B cell (primary cell): ENCODE measurements around the gene APLP2. TPM values are rescaled to one million over a fixed set of nuclear protein-coding genes. Genes with fewer than 3 reads are reported as not detected.

Experiments used
- ATAC-seq: fragments of 200-7000 bp; cut with Tn5 transposase; one replicate; pipeline ENCODE4 v1.10.0; 2021; ENCODE audit warnings: low read depth, mild to moderate bottlenecking, moderate number of reproducible peaks, moderate library complexity
- CTCF ChIA-PET: fragments of 350-600 bp; sonication (Branson Sonifier 250); formaldehyde crosslinking; loops from one replicate; lab custom pipeline; 2021; ENCODE audit warnings: antibody characterized with exemption, inconsistent platforms; lab: Charles Lee
- POLR2A ChIA-PET: fragments of 350-600 bp; sonication (Branson Sonifier 250); formaldehyde crosslinking; loops from one replicate; lab custom pipeline; 2021; ENCODE audit warnings: antibody characterized with exemption; lab: Charles Lee
- DNase-seq: peaks from one replicate; pipeline ENCODE4 v3.0.0; 2013
- H2AFZ ChIP-seq: 2 replicates; pipeline ENCODE4 v1.6.1; 2012; ENCODE audit warnings: mild to moderate bottlenecking, low read depth, low read length; ENCODE audit not compliant: insufficient read depth, poor library complexity, severe bottlenecking
- H3K27ac ChIP-seq, 2 donors: 1 replicate in 1 of 2; 2 replicates in 1 of 2; pipeline ENCODE4 v1.5.1; 2012 to 2013; ENCODE audit warnings: low read length in 2 of 2, mild to moderate bottlenecking in 2 of 2, moderate library complexity in 1 of 2
- H3K27me3 ChIP-seq, 4 experiments: fragments of 200-600 bp in 1 of 4; sonication (generic) in 1 of 4; replicated peaks in 1 of 4; 1 replicate in 2 of 4; 2 replicates in 2 of 4; pipeline versions ENCODE4 v1.6.1 to v1.7.0; 2013 to 2016; ENCODE audit warnings: low read length in 3 of 4, mild to moderate bottlenecking in 2 of 4, mixed read lengths in 1 of 4, moderate library complexity in 1 of 4; ENCODE audit not compliant: insufficient read depth in 4 of 4, control insufficient read depth in 3 of 4; ENCODE audit errors: control extremely low read depth in 1 of 4
- H3K36me3 ChIP-seq, 2 experiments: replicated peaks in 1 of 2; 1 replicate in 1 of 2; 2 replicates in 1 of 2; pipeline versions ENCODE4 v1.6.1 to v1.7.1; 2013; ENCODE audit warnings: low read length in 1 of 2; ENCODE audit not compliant: insufficient read depth in 2 of 2, control insufficient read depth in 1 of 2; ENCODE audit errors: control extremely low read depth in 1 of 2, extremely low read depth in 1 of 2
- H3K4me1 ChIP-seq, 2 donors: fragments of 200-600 bp in 1 of 2; sonication (generic) in 1 of 2; 1 replicate in 1 of 2; 2 replicates in 1 of 2; pipeline versions ENCODE4 v1.5.1 to v1.6.1; 2013 to 2017; ENCODE audit warnings: low read length in 2 of 2; ENCODE audit not compliant: control insufficient read depth in 2 of 2, insufficient read depth in 2 of 2
- H3K4me2 ChIP-seq: replicated peaks from 2 replicates; pipeline ENCODE3; 2012; ENCODE audit warnings: mild to moderate bottlenecking, low read depth, low read length; ENCODE audit not compliant: poor library complexity, severe bottlenecking
- H3K4me3 ChIP-seq, 5 experiments: fragments of 200-600 bp in 1 of 5; sonication (generic) in 1 of 5; 1 replicate in 3 of 5; 2 replicates in 2 of 5; pipeline versions ENCODE4 v1.5.1 to v1.7.0; 2011 to 2016; ENCODE audit warnings: low read length in 4 of 5, mild to moderate bottlenecking in 4 of 5, low read depth in 2 of 5, control low read depth in 1 of 5, moderate library complexity in 1 of 5; ENCODE audit not compliant: insufficient read depth in 1 of 5; ENCODE audit errors: control extremely low read depth in 1 of 5, extremely low read depth in 1 of 5
- H3K79me2 ChIP-seq: fragments of 200-600 bp; sonication (generic); one replicate; pipeline ENCODE4 v1.6.0; 2016; ENCODE audit warnings: low read length; ENCODE audit not compliant: control insufficient read depth, insufficient read depth
- H3K9ac ChIP-seq: fragments of 200-600 bp; sonication (generic); 2 replicates; pipeline ENCODE4 v1.6.1; 2017; ENCODE audit warnings: mild to moderate bottlenecking, low read length, moderate library complexity
- H3K9me3 ChIP-seq, 3 donors: one replicate each; pipeline versions ENCODE4 v1.6.1 to v1.7.1; 2013; ENCODE audit warnings: low read length in 2 of 3; ENCODE audit not compliant: control insufficient read depth in 2 of 3, insufficient read depth in 1 of 3; ENCODE audit errors: control extremely low read depth in 1 of 3
- H4K20me1 ChIP-seq: 2 replicates; pipeline ENCODE4 v1.6.0; 2012; ENCODE audit warnings: mild to moderate bottlenecking, low read length; ENCODE audit not compliant: insufficient read depth, control insufficient read depth, poor library complexity, severe bottlenecking
- H3K27ac Mint-ChIP-seq: one replicate; pipeline ENCODE4 v1.8.0; 2021; ENCODE audit warnings: mixed read lengths
- H3K27me3 Mint-ChIP-seq: one replicate; pipeline ENCODE4 v1.8.0; 2021; ENCODE audit warnings: mixed read lengths
- H3K4me1 Mint-ChIP-seq: one replicate; pipeline ENCODE4 v1.8.0; 2021; ENCODE audit warnings: mixed read lengths
- H3K4me3 Mint-ChIP-seq: one replicate; pipeline ENCODE4 v1.8.0; 2021; ENCODE audit warnings: mixed read lengths
- H3K9me3 Mint-ChIP-seq: one replicate; pipeline ENCODE4 v1.8.0; 2022; ENCODE audit warnings: mixed read lengths; ENCODE audit not compliant: insufficient read depth
- CTCF ChIP-seq: fragments of 200-600 bp; IDR thresholded peaks from one replicate; pipeline ENCODE4 v1.8.0; 2022; ENCODE audit warnings: antibody characterized with exemption, mild to moderate bottlenecking
- EZH2 ChIP-seq: IDR thresholded peaks from 2 replicates; pipeline ENCODE4 v1.6.1; 2012; ENCODE audit warnings: borderline replicate concordance, low read depth, mild to moderate bottlenecking, moderate library complexity, low read length; ENCODE audit not compliant: insufficient read depth, poor library complexity, severe bottlenecking
- WGBS: methylation state at CpG from one replicate; pipeline ENCODE4 v1.1.5; 2013; ENCODE audit warnings: missing lambda C conversion rate; ENCODE audit not compliant: insufficient coverage; 5-methylcytosine and 5-hydroxymethylcytosine counted together
- intact Hi-C: fragments of 100-400 bp; cut with micrococcal nuclease; formaldehyde crosslinking; loops from one replicate; pipeline ENCODE4 v1.10.0; 2022
- polyA plus RNA-seq: library from polyadenylated mRNA; depleted of rRNA; stranded (reverse); fragments of >200 nt; gene quantifications from 2 replicates; pipeline ENCODE4 v1.2.3, GENCODE V29; 2012
- total RNA-seq, 2 donors: library from RNA; stranded (reverse); fragments of 120-200 nt in 1 of 2; gene quantifications; 1 replicate in 1 of 2; 2 replicates in 1 of 2; pipeline versions ENCODE4 v1.2.3 to v1.2.4, GENCODE V29; 2013 to 2022

The APLP2 gene
- total and polyA plus RNA-seq, 2 donors (not counting 1 experiment from before 2014, with no cell fraction given) = 84.2 to 102 TPM

GRCh38 chr11:130050257-130050656, 19.4 kb upstream of the APLP2 start:
- ChIA-PET POLR2A (no interaction called here), CTCF (interaction anchor here (1.5 kb wide), 1 partner anchor 47 kb away, joined by 5 read pairs; no protein-coding TSS in a partner anchor)
- ATAC-seq (no peak), DNase-seq (no peak)
- Histone ChIP-seq H3K4me3 (no peak overlapping the region), H3K27me3 (peaks cover 0 to 15% (median 4%) of the 10 kb centered on the region in 4 experiments), H3K27ac (no peak overlapping the region), H4K20me1 (no peaks in the 10 kb centered on the region), H3K79me2 (no peaks in the 10 kb centered on the region), H2AFZ (no peak overlapping the region), H3K4me2 (no peak overlapping the region), H3K9ac (no peak overlapping the region), H3K36me3 (no peaks in the 10 kb centered on the region), H3K4me1 (no peaks in the 10 kb centered on the region), H3K9me3 (peaks cover 0 to 4% (median 2%) of the 10 kb centered on the region in 3 donors)
- 95% methylated on average over 2 of the region's 2 CpGs for WGBS
- no peaks in the 10 kb centered on the region for H3K4me1 Mint-ChIP-seq
- intact Hi-C loops = no loop called here
- peaks cover 18% of the 10 kb centered on the region for H3K27me3 Mint-ChIP-seq
- H3K9me3 Mint-ChIP-seq = no peaks in the 10 kb centered on the region
- no peak for TF ChIP-seq CTCF
- no peak for TF ChIP-seq EZH2
- H3K4me3 Mint-ChIP-seq = no peak overlapping the region
- H3K27ac Mint-ChIP-seq = no peak overlapping the region

GRCh38 chr11:130051082-130051481, 18.6 kb upstream of the APLP2 start:
- Mint-ChIP-seq H3K4me3 (no peak overlapping the region), H3K27me3 (peaks cover 18% of the 10 kb centered on the region), H3K9me3 (no peaks in the 10 kb centered on the region), H3K4me1 (no peaks in the 10 kb centered on the region), H3K27ac (no peak overlapping the region)
- CTCF ChIA-PET = interaction anchor here (0.8 to 1.5 kb wide), 2 partner anchors 48 to 81 kb away, joined by 3 to 5 read pairs; no protein-coding TSS in a partner anchor
- no peak for ATAC-seq
- TF ChIP-seq CTCF (no peak), EZH2 (no peak)
- Histone ChIP-seq H3K4me2 (no peak overlapping the region), H3K36me3 (no peaks in the 10 kb centered on the region), H2AFZ (no peak overlapping the region), H4K20me1 (no peaks in the 10 kb centered on the region), H3K9me3 (peaks cover 0 to 4% (median 2%) of the 10 kb centered on the region in 3 donors), H3K27ac (no peak overlapping the region), H3K4me1 (no peaks in the 10 kb centered on the region), H3K4me3 (no peak overlapping the region), H3K9ac (no peak overlapping the region), H3K27me3 (peaks cover 0 to 18% (median 4%) of the 10 kb centered on the region in 4 experiments), H3K79me2 (no peaks in the 10 kb centered on the region)
- WGBS = no CpG with 5 or more reads among the region's 1 CpG
- DNase-seq = no peak
- intact Hi-C loops = no loop called here
- POLR2A ChIA-PET = no interaction called here
